Activated CD4-positive, CD25-positive, alpha-beta regulatory T cell treated with anti-CD3 and anti-CD28 coated beads, Interleukin-2, amount 50 U/mL, for 24 hours (primary cell): ENCODE data around the gene UTS2R.
"Not testable (repeated sequence)": the region's sequence is repeated elsewhere in the genome, so short reads cannot be mapped to it uniquely, and the experiment has no call there.

Experiments used
- ATAC-seq, 2 donors: fragments of 150-1000 bp; cut with Tn5 transposase; one replicate each; pipeline ENCODE4 v1.10.0; 2021; ENCODE audit warnings: mild to moderate bottlenecking in 1 of 2, moderate library complexity in 1 of 2

UTS2R gene

DNA sequence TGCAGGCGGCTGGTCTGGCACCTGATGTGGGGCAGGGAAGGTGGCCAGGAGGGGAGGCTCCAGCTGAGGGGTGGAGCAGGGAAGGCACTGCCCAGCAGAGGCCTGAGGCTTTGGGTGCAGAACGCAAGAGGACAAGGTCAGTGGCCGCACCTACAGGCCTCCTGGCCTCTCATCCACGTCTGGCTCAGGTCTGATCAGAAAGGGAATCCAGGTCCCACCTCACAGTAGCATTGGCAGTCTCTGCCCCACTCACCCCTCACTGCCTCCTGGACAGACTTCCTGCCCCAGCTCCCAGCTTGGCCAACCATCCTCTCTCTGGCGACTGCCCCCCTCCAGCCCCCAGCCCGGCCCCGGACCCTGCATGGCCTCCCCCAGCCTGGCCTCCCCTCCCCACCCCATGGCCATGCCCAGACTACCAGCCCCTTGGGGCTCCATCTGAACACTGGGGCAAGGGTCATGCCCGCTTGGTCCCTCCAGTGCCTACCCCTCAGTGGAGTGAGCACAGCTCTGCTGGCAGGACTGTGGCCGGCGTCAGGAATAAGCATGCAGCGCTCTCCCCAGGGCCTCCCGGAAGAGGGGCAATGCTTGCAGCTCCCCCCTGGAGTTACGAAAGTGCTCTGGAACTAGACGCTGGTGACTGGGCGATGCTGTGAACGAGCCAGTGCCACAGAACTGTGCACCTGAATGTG, 4.6 kb downstream of the UTS2R start:
- no peak for ATAC-seq

DNA sequence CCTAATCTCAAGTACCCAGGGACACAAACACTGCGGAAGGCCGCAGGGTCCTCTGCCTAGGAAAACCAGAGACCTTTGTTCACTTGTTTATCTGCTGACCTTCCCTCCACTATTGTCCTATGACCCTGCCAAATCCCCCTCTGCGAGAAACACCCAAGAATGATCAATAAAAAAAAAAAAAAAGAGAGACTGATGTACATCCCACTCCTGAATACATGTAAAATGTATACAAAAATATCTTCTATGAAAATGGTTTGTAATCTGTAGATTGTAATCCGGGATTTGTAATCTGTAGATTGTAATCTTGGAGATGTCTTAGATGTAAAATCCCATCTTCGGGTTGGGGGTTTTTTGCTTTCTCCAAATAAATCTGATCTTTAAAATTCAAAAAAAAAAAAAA, 5.7 kb downstream of the UTS2R start:
- not testable (repeated sequence) for ATAC-seq

DNA sequence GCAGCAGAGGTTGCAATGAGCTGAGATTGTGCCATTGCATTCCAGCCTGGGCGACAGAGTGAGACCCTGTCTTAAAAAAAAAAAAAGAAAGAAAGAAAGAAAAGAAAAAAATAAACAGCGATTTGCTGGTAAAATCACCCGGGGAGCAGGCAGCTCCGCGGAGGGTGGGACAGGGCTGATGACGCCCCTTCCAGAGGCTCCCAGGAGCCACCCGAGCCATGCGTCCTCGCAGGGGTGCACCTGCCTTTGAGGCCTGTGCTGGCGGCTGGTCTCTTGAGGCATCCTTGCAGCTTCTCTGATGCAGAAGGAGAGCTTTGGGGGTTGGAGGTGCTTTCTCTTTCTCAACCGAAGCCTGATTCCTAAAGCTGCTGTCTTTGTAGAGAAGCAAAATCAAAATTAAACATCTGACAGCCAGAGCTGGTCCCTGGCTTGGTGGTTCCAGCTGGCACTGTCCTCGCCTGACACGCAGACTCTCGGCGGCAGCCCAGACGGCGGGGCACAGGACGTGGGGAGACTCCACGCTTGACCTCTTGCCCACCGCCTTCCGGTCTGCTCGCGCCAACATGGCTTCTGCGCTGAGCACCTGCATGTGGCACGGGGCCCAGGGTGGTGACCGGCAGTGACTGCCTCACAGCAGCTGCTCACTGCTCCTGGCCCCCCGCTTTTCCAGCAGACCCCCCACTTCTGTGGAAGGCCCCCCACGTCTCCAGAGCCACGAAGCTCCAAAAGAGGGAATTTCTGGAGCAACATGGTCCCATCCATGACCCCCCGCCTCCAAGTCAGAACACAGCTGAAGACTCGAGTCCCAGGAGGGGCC, 6.6 kb downstream of the UTS2R start:
- no peak for ATAC-seq

- no peak for ATAC-seq
These were observed 7.1 kb downstream of the UTS2R start for GRCh38 chr17:82378741-82379021.

- no peak for ATAC-seq
These were observed 9.5 kb downstream of the UTS2R start for GRCh38 chr17:82380860-82381702.

- not testable (repeated sequence) for ATAC-seq
These were observed 10.1 kb downstream of the UTS2R start for GRCh38 chr17:82381703-82382009.

GRCh38 chr17:82382220-82382932, 10.8 kb downstream of the UTS2R start:
- ATAC-seq: not testable (repeated sequence)

DNA sequence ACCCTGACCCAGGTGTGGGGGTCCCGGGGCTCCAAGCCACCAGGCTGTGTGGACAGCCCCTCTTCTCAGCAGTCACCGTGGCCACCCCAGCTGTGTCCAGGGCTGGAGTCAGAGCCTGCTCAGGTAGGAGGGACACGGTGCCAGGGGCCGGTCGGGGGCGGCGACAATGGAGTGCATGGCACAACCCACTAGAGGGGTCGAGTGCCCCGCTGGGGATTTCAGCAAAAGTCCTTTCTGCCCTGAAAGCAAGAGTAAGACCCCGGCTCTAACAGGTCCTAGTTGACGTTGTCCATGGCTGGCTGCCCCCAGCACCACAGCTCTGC, 11.3 kb downstream of the UTS2R start:
- no peak for ATAC-seq

GRCh38 chr17:82383411-82383810, 11.8 kb downstream of the UTS2R start:
- ATAC-seq: no peak

GRCh38 chr17:82384051-82384729, 12.6 kb downstream of the UTS2R start:
- ATAC-seq: no peak

DNA sequence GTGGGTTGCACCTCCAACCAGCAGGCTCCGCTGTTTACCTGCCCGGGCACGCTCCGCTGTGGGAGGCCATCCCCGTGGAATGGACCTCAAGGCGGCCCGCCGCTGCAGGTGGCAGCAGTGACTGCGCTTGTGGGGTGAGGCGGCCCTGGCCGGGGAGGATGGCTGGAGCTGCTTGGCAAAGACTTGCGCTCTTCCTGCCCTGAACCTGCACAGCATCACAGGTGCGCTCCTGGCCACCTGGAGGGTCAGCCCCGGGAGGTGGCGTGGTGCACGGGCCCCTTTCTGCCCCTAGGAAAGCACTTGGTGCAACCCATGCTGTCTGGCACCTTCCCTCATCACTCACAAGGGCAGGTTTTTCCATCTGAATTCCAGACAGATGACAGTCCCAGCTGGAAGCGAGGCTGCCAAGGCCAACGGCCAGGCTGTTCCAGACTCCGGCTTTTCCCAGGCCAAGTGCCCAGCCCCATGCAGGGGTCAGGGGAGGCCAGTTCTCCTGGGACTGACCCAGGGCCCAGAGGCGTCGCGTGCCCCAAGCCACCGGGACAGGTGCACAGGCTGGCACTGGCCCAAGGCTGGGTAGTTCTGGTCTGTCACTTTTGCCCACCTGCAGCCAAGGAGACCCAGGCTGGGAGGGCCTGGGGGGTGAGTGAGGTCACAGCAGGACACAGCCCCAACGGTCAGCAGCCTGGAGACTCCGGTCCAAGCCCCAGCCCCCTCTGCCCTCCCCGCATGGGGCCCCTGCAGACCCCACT, 13.3 kb downstream of the UTS2R start:
- no peak for ATAC-seq

GRCh38 chr17:82385559-82386254, 14.1 kb downstream of the UTS2R start:
- ATAC-seq: no peak

DNA sequence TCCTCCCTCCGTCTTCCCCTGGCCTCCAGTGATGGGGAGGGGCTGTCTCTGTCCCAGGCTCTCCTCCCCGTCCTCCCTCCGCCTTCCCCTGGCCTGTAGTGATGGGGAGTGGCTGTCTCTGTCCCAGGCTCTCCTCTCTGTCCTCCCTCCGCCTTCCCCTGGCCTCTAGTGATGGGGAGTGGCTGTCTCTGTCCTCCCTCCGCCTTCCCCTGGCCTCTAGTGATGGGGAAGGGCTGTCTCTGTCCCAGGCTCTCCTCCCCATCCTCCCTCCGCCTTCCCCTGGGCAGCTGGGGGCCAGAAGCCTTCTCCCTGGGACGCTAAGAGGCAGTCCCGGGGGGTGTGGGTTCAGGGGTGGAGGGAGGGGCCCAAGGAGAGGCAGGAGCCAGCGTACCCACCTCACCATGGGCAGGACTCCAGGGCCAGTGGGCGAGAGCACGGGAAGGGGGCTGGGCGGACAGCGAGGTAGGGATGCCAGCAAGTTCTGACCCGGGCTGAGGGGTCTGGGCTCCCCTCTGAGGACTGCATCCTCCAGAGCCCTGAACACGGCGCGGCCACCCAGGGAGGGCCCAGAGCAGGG, 14.8 kb downstream of the UTS2R start:
- ATAC-seq: no peak

GRCh38 chr17:82386881-82387704, 15.5 kb downstream of the UTS2R start:
- no peak for ATAC-seq

GRCh38 chr17:82387705-82388106, 16.1 kb downstream of the UTS2R start:
- no peak for ATAC-seq

GRCh38 chr17:82388223-82388921, 16.8 kb downstream of the UTS2R start:
- ATAC-seq: no peak

DNA sequence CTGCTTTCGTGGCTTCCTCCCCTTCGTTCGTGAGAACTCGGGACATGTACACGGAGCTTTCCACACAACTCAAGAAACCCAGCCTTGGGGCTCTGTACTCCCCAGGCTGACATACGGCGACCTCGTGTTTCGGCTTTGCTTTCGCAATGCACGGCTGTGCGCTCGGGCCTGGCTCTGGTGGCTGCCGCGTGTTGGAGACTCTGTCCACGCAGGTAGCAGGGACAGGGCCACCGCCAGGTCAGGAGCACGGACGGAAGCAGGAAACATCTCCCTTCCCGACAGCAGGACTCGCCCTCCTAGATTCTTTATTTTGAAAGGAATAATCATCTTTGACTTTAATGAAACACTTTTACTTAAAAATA, 17.3 kb downstream of the UTS2R start:
- ATAC-seq: no peak

DNA sequence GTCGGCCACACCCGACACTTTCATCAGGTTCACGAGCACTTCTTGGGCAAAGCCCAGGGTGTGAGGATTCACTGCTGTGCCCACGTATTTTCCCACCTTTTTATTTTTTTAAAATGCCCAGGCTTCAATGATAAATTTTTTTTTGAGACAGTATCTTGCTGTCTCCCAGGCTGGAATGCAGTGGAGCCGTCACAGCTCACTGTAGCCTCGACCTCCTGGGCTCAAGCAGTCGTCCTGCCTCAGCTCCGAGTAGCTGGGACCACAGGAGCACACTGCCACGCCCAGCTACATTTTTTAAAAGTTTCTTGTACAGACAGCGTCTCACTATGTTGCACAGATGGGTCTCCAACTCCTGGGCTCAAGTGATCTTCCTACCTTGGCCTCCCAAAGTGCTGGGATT, 17.8 kb downstream of the UTS2R start:
- no peak for ATAC-seq
